HG03045 (cell line): Measurements from ENCODE around the gene C15orf62.
A peak's percentile ranks its signal among the peaks of the same experiment; 100 is the strongest.

Experiments used
- ATAC-seq: cut with Tn5 transposase; IDR thresholded peaks from one replicate; pipeline ENCODE4 v1.9.1; 2021; ENCODE audit warnings: mild to moderate bottlenecking, moderate library complexity; ENCODE audit not compliant: unreplicated experiment

C15orf62 gene

GRCh38 chr15:40754883-40755811 lies 14.6 kb upstream of the C15orf62 start, which contains the start of gene RMDN3:
TSS of gene RMDN3 (minus strand) at chr15:40755254. CDS start at chr15:40754783, 471 bp downstream.
- peak; percentile 87 for ATAC-seq

- no peak for ATAC-seq
Observed at GRCh38 chr15:40755812-40756208, 14.0 kb upstream of the C15orf62 start.

GRCh38 chr15:40756938-40757337 lies 12.8 kb upstream of the C15orf62 start:
- ATAC-seq: no peak

DNA sequence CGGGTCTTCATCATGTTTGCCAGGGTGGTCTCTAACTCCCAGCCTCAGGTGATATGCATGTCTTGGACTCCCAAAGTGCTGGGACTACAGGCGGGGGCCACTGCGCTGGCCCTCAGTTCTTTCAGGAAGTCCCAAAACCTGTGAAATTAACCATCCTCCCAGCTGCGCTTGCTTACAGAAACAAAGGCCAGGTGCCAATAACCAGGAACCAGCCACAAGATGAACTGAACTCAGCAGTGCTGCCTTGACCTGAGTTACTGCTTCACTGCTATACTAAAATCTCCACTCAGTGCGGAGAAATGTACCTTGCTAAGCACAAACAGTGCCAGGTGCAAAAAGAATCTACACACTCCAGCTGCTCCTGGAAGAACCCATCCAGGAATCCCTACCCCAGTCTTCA lies 9.8 kb upstream of the C15orf62 start:
- ATAC-seq: no peak

DNA sequence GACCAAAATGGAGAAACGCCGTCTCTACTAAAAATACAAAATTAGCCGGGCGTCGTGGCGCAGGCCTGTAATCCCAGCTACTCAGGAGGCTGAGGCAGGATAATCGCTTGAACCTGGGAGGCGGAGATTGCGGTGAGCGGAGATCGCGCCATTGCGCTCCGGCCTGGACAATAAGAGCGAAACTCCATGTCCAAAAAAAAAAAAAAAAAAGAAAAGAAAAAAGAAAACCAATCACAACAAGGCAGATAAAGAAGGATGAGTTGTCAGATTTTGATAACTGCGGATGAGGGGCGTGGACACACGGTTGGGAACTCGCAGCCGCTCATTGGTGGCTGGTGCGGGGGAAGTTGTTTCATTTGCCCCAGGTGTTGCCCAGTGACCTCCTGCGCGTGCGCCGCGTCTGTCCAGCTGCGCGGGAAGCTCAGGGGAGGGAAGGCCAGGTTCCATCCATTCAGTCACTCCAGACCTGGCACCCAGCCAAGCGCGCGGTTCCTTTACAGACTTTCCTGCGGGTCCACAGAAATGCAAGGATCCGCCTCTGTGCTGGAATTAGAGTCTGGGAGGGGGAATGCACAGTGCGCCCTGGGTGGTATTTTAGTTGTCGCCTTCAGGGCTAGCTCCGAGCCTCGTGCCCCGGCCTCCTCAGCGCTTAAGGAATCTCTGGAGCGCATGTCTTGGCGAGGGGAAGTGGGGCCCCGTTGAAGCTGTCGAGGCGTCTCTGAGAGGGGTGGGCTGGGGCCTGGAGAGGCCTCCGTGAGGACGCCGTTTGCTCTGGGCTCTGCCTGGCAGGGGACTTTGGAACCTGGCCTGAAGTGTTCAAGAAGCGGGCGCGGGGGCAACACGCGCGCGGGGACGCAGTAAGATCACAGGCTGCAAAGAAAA lies 6.6 kb upstream of the C15orf62 start:
- no peak for ATAC-seq

DNA sequence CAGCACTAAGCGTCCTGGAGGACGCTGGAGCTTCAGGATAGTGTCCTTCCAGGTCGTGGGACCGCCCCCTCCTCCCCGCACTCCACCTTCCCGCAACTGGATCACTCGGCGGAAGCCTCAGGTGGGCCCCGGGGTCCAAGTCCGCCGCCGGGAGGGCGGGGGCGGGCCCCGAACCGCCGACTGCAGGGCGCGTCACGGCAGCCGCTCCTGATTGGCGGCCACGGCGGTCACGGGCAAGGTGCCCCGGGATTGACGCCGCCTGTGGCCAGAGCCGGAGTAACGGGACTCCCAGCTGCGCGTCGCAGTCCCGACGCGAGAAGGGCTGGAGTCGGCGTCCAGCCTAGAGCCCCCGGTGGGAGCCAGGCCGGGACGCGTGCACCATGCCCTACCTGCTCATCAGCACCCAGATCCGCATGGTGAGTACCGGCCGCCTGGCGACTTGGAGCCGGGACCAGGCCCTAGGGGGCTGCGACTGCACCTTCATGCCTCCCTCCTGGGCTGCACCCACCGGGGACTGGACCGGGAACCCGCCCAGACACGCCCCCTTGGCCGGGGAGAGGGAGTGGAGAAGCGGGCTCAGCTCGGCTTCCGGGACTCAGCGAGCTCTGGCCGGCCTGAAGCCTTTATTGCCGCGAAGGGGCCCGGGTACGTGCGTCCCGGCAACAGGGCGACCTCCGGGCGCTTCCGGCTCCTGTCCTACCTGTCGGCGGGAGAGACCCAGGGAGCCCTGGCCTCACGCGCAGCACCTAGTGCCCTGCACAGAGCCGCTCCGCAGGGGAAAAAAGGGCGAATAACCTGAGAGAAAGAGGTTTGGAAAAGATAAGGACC lies 5.8 kb upstream of the C15orf62 start, which contains the start of gene GCHFR:
TSS of gene GCHFR (plus strand) at position 268 of the 828 bp plus-strand sequence. CDS start at position 381, 113 bp downstream.
- peak; percentile 42 for ATAC-seq

GRCh38 chr15:40764629-40765103 lies 5.1 kb upstream of the C15orf62 start:
- no peak for ATAC-seq

DNA sequence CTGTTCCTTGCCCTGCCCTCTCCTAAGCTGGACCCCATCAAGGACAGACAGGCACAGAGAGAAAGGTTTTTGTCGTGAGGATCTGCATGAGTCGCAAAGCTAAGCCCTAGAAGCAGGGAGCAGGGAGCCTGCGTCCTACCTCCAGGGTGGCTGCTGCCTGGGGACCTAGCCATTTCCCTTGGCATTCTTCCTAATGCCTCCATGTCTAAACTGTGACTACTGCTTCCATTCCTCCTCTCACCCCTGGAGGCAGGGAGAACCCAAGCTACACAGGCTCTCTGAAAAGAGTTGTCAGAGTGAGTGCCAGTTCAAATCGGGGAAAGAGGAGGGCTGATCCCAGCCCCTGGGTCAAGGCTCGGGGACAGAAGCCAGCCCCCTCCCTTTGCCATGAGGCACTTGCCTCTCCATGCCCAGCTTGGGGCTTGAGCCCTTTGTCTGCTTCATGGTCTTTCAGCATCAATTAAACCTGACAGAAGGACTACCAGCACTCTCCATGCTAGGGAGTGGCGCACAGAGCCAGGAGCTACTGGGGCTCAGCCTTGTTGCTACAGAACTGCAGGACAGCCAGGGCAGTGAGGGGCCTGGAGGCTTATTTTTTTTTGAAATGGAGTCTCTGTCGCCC lies 3.5 kb upstream of the C15orf62 start:
- ATAC-seq: no peak

DNA sequence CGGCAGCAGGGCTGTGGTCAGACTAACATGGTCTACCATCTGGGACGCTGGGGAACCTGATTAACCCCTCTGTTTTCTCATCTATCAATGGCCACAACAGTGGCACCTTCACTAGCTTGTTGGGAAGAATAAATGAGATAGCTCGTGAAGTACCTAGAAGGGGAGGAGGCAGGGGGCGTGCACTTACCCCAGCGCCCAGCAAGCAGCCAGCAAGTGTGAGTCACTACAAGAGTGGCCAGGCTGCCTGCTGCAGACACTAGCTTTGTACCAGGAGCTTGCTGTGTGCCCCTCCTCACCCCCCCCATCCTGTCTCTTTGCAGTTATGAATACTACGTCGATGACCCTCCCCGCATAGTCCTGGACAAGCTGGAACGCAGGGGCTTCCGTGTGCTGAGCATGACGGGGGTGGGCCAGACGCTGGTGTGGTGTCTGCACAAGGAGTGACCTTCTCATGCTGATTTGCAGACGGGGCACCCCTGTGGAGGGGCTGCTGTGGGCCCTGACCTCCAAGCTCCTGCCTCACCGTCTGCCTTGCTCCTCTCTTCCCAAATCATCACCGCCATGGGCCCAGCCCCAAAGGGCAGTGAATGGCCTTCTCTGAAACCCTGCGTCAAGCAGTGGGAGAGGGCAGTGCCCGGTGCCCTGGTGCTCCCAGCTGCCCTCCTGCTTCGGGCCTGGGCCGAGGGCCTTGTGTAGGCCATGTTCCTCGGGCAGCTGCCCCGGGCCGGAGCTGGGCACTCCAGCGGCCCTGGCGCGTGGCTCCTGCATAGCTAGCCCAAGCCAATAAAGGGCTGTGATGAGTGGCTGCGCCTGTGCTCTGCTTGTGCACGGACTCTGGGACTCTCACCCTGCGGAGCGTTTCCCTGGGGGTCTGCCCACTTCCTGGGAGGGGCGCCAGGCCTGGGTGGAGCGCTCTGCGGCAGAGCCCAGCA lies 2.6 kb upstream of the C15orf62 start:
- ATAC-seq: no peak

- no peak for ATAC-seq
Observed at GRCh38 chr15:40767838-40768500, 1.8 kb upstream of the C15orf62 start.

DNA sequence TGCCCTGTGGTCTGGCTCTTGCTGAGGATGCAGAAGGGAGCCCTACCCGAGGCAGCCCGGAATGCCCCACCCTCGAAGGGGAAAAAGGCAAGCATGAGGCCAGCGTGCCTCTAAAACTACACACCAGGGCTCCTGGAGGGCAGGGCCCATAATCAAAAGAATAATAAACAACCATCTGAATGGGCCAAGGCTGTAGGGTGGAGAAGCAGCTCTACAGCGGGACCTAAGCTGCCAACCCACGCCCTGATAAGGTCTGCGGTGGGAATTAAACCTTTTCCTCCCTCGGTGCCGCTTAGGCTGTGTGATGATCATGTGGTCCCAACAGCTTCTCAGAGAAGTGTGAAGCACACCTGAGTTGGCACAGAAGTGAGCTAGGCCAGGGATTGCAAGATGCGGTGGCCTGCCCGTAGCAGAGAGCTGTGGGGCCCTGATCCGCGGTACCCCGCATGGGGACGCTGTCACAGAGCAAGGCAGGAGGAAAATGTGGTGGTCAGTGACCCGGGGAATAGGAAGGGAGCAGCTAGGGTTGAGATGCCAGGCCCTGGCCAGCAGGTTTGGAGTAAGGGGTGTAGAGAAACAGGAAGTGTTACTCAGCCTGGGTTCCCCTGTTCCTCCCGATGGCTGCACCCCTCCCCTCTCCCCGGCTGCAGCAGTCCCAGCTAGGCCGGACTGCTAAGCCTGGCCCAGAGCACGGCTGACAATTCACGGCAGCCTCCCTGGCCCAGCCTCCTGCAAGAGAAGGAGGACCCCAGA lies 1.1 kb upstream of the C15orf62 start:
- no peak for ATAC-seq

DNA sequence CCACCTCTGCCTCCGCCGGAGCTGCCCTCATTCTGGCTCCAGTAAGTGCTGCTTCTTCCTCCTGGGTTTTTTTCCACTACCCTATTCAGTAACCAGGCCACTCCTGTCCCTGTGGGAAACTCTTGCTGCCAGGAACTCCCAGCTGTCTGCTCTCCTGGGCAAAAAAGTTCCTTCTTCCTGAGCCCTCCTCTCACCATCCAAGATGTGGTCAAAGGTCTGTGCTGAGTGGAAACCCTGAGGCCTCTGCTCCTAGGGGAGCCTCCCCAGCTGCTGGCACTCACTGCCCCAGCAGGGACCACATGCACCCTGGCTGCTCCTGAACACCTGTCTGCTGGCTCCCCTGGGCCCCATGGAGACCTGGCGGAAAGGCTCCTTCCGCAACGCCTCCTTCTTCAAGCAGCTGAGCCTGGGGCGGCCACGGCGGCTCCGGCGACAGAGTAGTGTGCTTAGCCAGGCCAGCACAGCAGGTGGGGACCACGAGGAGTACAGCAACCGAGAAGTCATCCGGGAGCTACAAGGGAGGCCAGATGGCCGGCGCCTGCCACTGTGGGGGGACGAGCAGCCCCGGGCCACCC lies 454 bp downstream of the C15orf62 start:
- no peak for ATAC-seq

GRCh38 chr15:40771242-40771641 lies 1.5 kb downstream of the C15orf62 start:
- no peak for ATAC-seq

GRCh38 chr15:40772014-40772413 lies 2.2 kb downstream of the C15orf62 start:
- no peak for ATAC-seq

DNA sequence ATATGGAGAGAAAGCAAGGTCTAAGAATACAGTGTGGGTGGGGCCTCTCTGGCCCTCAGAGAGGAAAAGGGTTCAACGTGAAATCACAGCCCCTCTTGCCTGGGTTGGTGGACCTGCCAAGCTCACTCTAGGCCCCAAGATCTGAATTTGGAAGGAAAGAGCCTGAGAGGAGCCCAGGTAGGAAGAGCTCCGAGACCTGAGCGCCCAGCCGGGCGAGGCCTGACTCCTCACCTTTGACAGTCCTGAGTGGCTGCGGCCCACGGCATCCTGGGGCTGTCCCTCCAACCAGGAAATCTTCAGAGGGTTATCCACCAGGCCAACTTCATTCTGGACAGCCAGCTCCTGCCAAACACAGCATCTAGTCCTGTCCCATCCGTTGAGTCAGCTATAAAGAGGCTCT lies 3.7 kb downstream of the C15orf62 start:
- no peak for ATAC-seq

GRCh38 chr15:40773902-40774301 lies 4.1 kb downstream of the C15orf62 start:
- no peak for ATAC-seq

- ATAC-seq: no peak
Observed at GRCh38 chr15:40775007-40775406, 5.2 kb downstream of the C15orf62 start.
